NCI-H1417 (cell line): ENCODE data around the gene IL4.

ENCODE experiments used
- DNase-seq, 3 experiments: peaks; one replicate each; lab custom pipeline; 2025; lab: John Stamatoyannopoulos, UW

IL4 gene

DNA sequence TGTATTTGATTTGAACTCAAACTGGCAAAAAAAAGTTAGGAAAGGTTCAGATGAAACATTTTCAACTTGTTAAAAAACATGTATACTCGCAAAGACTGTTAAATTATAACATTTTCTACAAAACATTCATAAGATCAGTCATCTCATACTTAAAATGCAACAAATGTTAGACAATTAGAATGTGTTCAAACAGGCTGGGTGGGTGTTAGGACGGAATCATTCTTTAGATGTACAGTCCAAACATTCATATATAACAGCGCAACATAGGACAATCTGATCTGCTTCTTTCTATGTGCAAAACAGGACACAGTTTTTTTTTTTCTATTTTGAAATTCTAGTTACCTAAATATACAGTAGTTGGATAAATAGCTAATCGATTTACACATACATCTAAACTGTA is 22.2 kb downstream of the IL4 start:
- DNase-seq, result no peak

DNA sequence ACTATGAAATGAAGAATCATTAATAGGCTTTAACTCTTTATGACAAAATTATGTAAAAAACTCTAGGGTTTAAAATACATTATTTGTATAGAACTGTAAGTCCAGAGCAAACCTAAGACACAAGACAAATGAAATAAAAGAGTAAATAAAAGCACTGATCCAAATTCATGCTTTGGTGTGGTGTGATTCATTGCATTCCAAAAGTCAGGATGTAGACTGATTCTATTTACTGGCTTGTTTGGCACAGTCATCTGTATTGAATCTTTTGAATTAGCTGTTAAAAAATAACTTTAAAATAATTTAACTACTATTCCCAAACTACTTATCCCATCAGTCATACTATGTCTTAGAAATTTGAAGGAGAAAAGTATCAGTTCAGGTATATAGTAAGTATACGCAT is 31.1 kb downstream of the IL4 start:
- DNase-seq, result no peak

DNA sequence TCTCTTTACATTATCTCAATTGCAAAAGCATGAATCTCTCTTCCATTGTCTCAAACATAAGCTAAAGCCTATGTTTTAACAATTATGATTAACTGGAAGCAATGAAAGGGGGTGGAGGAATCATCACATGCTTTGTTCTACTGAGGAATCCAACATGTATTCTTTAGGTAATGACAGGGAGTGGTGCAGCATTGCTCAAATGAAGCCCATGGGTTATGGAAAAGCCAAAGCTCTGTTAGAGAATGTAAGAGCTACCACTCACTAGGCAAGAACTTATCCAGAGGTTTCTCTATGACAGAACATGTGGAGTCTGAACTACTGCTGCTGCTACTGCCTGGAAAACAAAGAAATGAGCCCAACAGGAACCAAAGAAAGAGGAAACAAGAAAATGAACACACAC is 34.9 kb downstream of the IL4 start:
- DNase-seq, result no peak

DNA sequence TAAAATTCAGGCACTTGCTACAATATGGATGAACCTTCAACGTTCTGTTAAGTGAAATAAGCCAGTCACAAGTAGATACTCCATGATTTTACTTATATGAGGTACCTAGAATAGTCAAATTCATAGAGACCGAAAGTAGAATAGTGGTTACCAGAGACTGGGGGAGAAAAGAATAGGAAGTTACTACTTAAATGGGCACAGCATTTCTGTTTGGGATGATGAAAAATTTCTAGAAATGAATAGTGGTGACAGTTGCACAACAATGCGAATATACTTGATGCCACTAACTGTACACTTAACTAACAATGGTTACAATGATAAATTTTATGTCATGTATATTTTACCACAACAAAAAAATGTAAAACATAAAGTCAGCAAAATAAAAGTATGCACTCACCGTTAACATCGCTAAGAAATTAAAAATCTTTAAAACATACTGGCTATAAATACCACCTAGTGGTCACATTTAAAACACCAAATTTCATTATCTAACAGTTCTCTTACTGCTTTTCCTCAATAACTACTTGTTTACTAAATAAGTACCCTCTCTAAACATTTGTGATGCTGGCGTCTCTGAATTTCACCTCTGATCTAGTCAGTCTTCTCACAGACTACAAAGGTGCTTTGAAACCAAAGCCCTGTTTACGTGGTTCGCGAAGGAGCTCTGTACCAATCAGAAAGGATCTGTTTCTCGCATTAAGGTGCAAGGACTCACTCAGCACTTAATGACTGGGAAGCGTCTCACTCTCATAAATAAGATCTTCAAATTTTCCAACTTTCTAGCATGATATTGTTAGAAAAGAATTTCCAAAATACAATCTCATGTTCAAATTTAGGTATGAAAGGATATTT is 40.9 kb downstream of the IL4 start:
- no peak for DNase-seq

- no peak for DNase-seq
Measured at GRCh38 chr5:132718544-132719312, 44.9 kb downstream of the IL4 start.

DNA sequence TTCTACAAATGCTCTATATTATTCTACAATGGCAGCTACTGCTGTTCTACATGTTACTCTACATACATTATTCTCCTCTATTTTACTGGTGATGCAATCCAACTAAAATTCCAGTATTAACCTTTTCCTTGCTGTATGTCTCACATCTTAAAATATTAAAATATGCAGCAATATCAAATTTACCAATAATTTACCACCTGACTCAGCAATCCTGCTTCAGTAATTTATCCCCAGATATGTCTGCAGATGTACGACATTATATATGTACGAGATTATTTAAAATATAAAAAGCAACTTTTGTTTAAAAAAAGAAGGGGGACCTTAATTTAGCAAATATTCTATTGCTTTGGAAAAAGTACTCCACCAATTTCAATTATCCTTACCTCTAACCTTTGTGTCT is 52.0 kb downstream of the IL4 start:
- no peak for DNase-seq

DNA sequence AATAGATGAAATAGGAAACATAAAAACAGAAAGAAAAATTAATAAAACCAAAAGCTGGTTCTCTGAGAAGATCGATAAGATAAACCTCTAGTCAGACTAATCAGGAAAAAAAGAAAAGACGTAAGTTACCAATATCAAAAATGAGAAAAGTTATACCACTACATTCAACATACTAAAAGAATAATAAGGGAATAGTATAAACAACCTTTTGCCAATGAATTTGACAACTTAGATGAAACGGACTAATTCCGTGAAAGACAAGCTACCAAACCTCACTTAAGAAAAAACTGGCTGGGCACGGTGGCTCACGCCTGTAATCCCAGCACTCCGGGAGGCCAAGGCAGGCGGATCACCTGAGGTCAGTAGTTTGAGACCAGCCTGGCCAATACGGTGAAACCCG is 56.1 kb downstream of the IL4 start:
- DNase-seq, result no peak
